Endothelial cell of umbilical vein (primary cell): ENCODE results near the gene NCLN. TPM values are rescaled to one million over a fixed set of nuclear protein-coding genes. Genes with fewer than 3 reads are reported as not detected.

Source experiments
- BruUV-seq: library from RNA; stranded (reverse); fragments of 400-500 nt; replicated peaks from 2 replicates; lab custom pipeline; 2021; lab: Mats Ljungman, UMichigan
- CTCF ChIA-PET: fragments of 300-600, 350-600 bp; sonication (Branson Sonifier 250); formaldehyde crosslinking; loops from one replicate; lab custom pipeline; 2021; ENCODE audit warnings: antibody characterized with exemption, inconsistent platforms; lab: Charles Lee
- POLR2A ChIA-PET: fragments of 300-600, 350-600 bp; sonication (Branson Sonifier 250); formaldehyde crosslinking; loops from one replicate; lab custom pipeline; 2021; ENCODE audit warnings: antibody characterized with exemption, inconsistent platforms; lab: Charles Lee
- DNase-seq: peaks from one replicate; pipeline ENCODE4 v3.0.0-alpha.2; 2011; ENCODE audit warnings: low read depth, low spot score
- FAIRE-seq: peaks from 2 replicates; lab custom pipeline; 2011; peaks lifted over from hg19 to GRCh38; lab: Jason Lieb, UNC
- H2AFZ ChIP-seq: 2 replicates; pipeline ENCODE4 v1.6.0; 2012; ENCODE audit warnings: low read depth, low read length, control low read depth, inconsistent platforms
- H3K27ac ChIP-seq: 2 replicates; pipeline ENCODE4 v1.5.1; 2011; ENCODE audit warnings: low read depth, mild to moderate bottlenecking, control low read depth, low read length, moderate library complexity; ENCODE audit not compliant: insufficient read depth
- H3K27me3 ChIP-seq, 2 experiments: 2 replicates each; pipeline versions ENCODE4 v1.6.0 to v1.6.1; 2011; ENCODE audit warnings: low read length in 2 of 2, mixed read lengths in 1 of 2; ENCODE audit not compliant: control insufficient read depth in 2 of 2, insufficient read depth in 2 of 2
- H3K36me3 ChIP-seq, 2 experiments: 2 replicates in 1 of 2; 3 replicates in 1 of 2; pipeline ENCODE4 v1.5.1; 2011; ENCODE audit warnings: low read length in 2 of 2, mild to moderate bottlenecking in 1 of 2, moderate library complexity in 1 of 2; ENCODE audit not compliant: control insufficient read depth in 2 of 2, insufficient read depth in 2 of 2; ENCODE audit errors: extremely low read depth in 1 of 2
- H3K4me1 ChIP-seq: 3 replicates; pipeline ENCODE4 v1.5.1; 2011; ENCODE audit warnings: mild to moderate bottlenecking, low read length; ENCODE audit not compliant: control insufficient read depth, insufficient read depth; ENCODE audit errors: extremely low read depth
- H3K4me2 ChIP-seq: 2 replicates; pipeline ENCODE4 v1.6.1; 2011; ENCODE audit warnings: low read length, control low read depth, mixed read lengths; ENCODE audit not compliant: insufficient read depth
- H3K4me3 ChIP-seq, 3 experiments: fragments of 200-600 bp in 1 of 3; sonication (generic), shearing (Covaris generic) in 1 of 3; replicated peaks in 1 of 3; 2 replicates each; pipeline ENCODE4 v1.5.1; 2011 to 2016; ENCODE audit warnings: control low read depth in 3 of 3, low read length in 3 of 3, mild to moderate bottlenecking in 2 of 3, inconsistent platforms in 1 of 3, low read depth in 1 of 3, moderate library complexity in 1 of 3; ENCODE audit not compliant: insufficient read depth in 1 of 3
- H3K79me2 ChIP-seq: 2 replicates; pipeline ENCODE4 v1.6.0; 2012; ENCODE audit warnings: low read length, inconsistent platforms; ENCODE audit not compliant: control insufficient read depth, insufficient read depth
- H3K9ac ChIP-seq: replicated peaks from 2 replicates; pipeline ENCODE3; 2011; ENCODE audit warnings: low read length, control low read depth; ENCODE audit not compliant: insufficient read depth; ENCODE audit errors: extremely low read depth
- H3K9me1 ChIP-seq: replicated peaks from 3 replicates; pipeline ENCODE4 v1.6.0; 2011; ENCODE audit warnings: mild to moderate bottlenecking, low read length; ENCODE audit not compliant: control insufficient read depth, insufficient read depth; ENCODE audit errors: extremely low read depth
- H3K9me3 ChIP-seq: replicated peaks from 2 replicates; pipeline ENCODE4 v1.5.1; 2012; ENCODE audit warnings: low read length, inconsistent platforms; ENCODE audit not compliant: control insufficient read depth, insufficient read depth
- H4K20me1 ChIP-seq: replicated peaks from 2 replicates; pipeline ENCODE3; 2011; ENCODE audit warnings: mild to moderate bottlenecking, low read length; ENCODE audit not compliant: control insufficient read depth, insufficient read depth; ENCODE audit errors: extremely low read depth
- CTCF ChIP-seq, 2 donors: IDR thresholded peaks; 1 replicate in 1 of 2; 2 replicates in 1 of 2; pipeline ENCODE4 v1.5.1; 2011; ENCODE audit warnings: low read length in 2 of 2, mild to moderate bottlenecking in 2 of 2, moderate library complexity in 2 of 2, control low read depth in 1 of 2, inconsistent platforms in 1 of 2, low read depth in 1 of 2; ENCODE audit not compliant: insufficient read depth in 1 of 2; ENCODE audit errors: extremely low read depth in 1 of 2
- EZH2 ChIP-seq: IDR thresholded peaks from 2 replicates; pipeline ENCODE4 v1.6.1; 2012; ENCODE audit warnings: borderline replicate concordance, low read depth, mild to moderate bottlenecking, moderate library complexity, low read length, inconsistent platforms; ENCODE audit not compliant: severe bottlenecking
- FOS ChIP-seq: IDR thresholded peaks from 2 replicates; pipeline ENCODE4 v1.6.1; 2011; ENCODE audit warnings: mild to moderate bottlenecking, low read length, moderate library complexity, borderline replicate concordance; ENCODE audit not compliant: insufficient read depth
- GATA2 ChIP-seq: IDR thresholded peaks from 2 replicates; pipeline ENCODE4 v1.7.0; 2011; ENCODE audit warnings: low read depth, mild to moderate bottlenecking, moderate library complexity, mixed read lengths, low read length; ENCODE audit not compliant: insufficient read length, insufficient read depth
- JUN ChIP-seq: IDR thresholded peaks from 2 replicates; pipeline ENCODE4 v1.6.1; 2011; ENCODE audit warnings: borderline replicate concordance, low read depth; ENCODE audit not compliant: insufficient read length, insufficient read depth
- MAX ChIP-seq: IDR thresholded peaks from 2 replicates; pipeline ENCODE4 v1.6.1; 2011; ENCODE audit not compliant: insufficient read depth, insufficient read length
- MYC ChIP-seq: IDR thresholded peaks from one replicate; pipeline ENCODE4 v1.6.1; 2011; ENCODE audit warnings: mild to moderate bottlenecking, low read depth, low read length
- POLR2A ChIP-seq: IDR thresholded peaks from 2 replicates; pipeline ENCODE4 v1.6.1; 2012; ENCODE audit warnings: low read depth, mild to moderate bottlenecking, control low read depth, low read length
- POLR2AphosphoS5 ChIP-seq: IDR thresholded peaks from 2 replicates; pipeline ENCODE4 v1.6.1; 2012; ENCODE audit warnings: low read depth, mild to moderate bottlenecking, control low read depth, low read length, moderate library complexity; ENCODE audit not compliant: insufficient read depth
- dilution Hi-C: fragments of 300-500 bp; cut with MboI; formaldehyde crosslinking; loops from one replicate; pipeline ENCODE4 v1.15.0; 2019; ENCODE audit warnings: low sequenced_read_pairs; ENCODE audit not compliant: extremely low pct_ligation_motif_present
- intact Hi-C: fragments of 100-400 bp; cut with micrococcal nuclease; formaldehyde crosslinking; loops from one replicate; pipeline ENCODE4 v1.10.0; 2022
- polyA plus RNA-seq, 4 experiments: library from polyadenylated mRNA; depleted of rRNA in 3 of 4; stranded (reverse) in 3 of 4; unstranded in 1 of 4; fragments of >200 nt; gene quantifications; 2 replicates each; pipeline versions ENCODE4 v1.2.1 to v1.2.3, GENCODE V29; 2011 to 2012; ENCODE audit warnings: missing spikeins in 1 of 4
- total RNA-seq: library from RNA; stranded (reverse); gene quantifications from 2 replicates; pipeline ENCODE4 v1.2.3, GENCODE V29; 2021

Gene NCLN
- total and polyA plus RNA-seq, 2 donors (not counting 3 experiments of a cell fraction or from before 2014, with no cell fraction given): 97.2 to 102 TPM

GRCh38 chr19:3151563-3152418, 33.9 kb upstream of the NCLN start:
- no peak overlapping the region for H3K9ac ChIP-seq
- CTCF ChIA-PET: interaction anchor here (0.7 to 1.8 kb wide), 5 partner anchors 10 to 201 kb away, joined by 3 to 10 read pairs (median 4); no protein-coding TSS in a partner anchor
- dilution Hi-C loops (no loop called here), intact Hi-C loops (no loop called here)
- no peaks in the 10 kb centered on the region for H3K9me1 ChIP-seq
- H3K36me3 ChIP-seq: no peaks in the 10 kb centered on the region
- POLR2A ChIA-PET: no interaction called here
- BruUV-seq: no TSS peak
- FAIRE-seq (no peak), DNase-seq (no peak)
- peaks cover 13% of the 10 kb centered on the region for H3K4me1 ChIP-seq
- H2AFZ ChIP-seq: no peak overlapping the region
- no peaks in the 10 kb centered on the region for H3K79me2 ChIP-seq
- no peak overlapping the region for H3K27ac ChIP-seq
- no peaks in the 10 kb centered on the region for H3K9me3 ChIP-seq
- H3K4me2 ChIP-seq: no peak overlapping the region
- no peaks in the 10 kb centered on the region for H4K20me1 ChIP-seq
- TF ChIP-seq EZH2: no peak
- no peak for TF ChIP-seq GATA2
- TF ChIP-seq MYC: no peak
- TF ChIP-seq POLR2AphosphoS5: no peak
- TF ChIP-seq JUN: no peak
- no peak for TF ChIP-seq POLR2A
- no peak for TF ChIP-seq MAX
- TF ChIP-seq CTCF (IDR thresholded peaks at IDR 0.05; ENCODE audit: extremely low read depth in 1 of 2, insufficient read depth in 1 of 2, low read depth in 1 of 2, low read length in 2 of 2): no peak
- no peak for TF ChIP-seq FOS
- no peaks in the 10 kb centered on the region for H3K27me3 ChIP-seq
- no peak overlapping the region for H3K4me3 ChIP-seq
